GM12891 (cell line): ENCODE measurements around the gene PARVG.

Experiments used
- POLR2A ChIP-seq: IDR thresholded peaks from 2 replicates; pipeline ENCODE4 v1.6.1; 2011; ENCODE audit warnings: low read depth, low read length, control low read depth
- POLR2AphosphoS5 ChIP-seq: IDR thresholded peaks from 2 replicates; pipeline ENCODE4 v1.6.1; 2011; ENCODE audit warnings: low read depth, low read length, control low read depth
- POU2F2 ChIP-seq: IDR thresholded peaks from 2 replicates; pipeline ENCODE4 v1.6.1; 2011; ENCODE audit warnings: low read depth, mild to moderate bottlenecking, control low read depth, low read length, moderate library complexity
- TAF1 ChIP-seq: IDR thresholded peaks from 2 replicates; pipeline ENCODE4 v1.6.1; 2011; ENCODE audit warnings: low read depth, low read length, control low read depth

DNA sequence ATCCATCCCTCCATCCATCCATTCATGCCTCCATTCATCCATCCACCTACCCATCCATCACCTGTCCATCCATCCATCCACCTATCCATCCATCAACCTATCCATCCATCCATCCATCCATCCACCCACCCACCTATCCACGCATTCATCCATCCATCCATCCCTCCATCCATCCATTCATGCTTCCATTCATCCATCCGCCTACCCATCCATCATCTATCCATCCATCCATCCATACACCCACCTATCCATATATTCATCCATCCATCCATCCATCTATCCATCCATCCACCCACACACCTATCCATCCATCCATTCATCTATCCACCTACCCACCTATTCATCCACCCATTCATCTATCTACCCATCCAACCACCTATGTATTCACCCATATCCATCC lies 13.8 kb downstream of the PARVG start:
- TF ChIP-seq POLR2A (no peak), POLR2AphosphoS5 (no peak), TAF1 (no peak), POU2F2 (no peak)
